HepG2 (cell line): ENCODE results near the gene EMC1. TPM values are rescaled to one million over a fixed set of nuclear protein-coding genes. Genes with fewer than 3 reads are reported as not detected.

Experiments used
- ATF5 ChIP-seq: sonication (generic); formaldehyde crosslinking; IDR thresholded peaks from 2 replicates; pipeline ENCODE4 v1.4.0; 2020; ENCODE audit warnings: mild to moderate bottlenecking, low read depth, missing genetic modification reagents
- DNMT3B ChIP-seq: conservative IDR thresholded peaks from 2 replicates; pipeline ENCODE4 v1.6.1; 2016; ENCODE audit warnings: missing biosample characterization, control low read depth
- GATAD2A ChIP-seq: IDR thresholded peaks from 2 replicates; pipeline ENCODE4 v1.6.1; 2016
- IKZF4 ChIP-seq: sonication (generic); formaldehyde crosslinking; IDR thresholded peaks from 2 replicates; pipeline ENCODE4 v1.5.1; 2020; ENCODE audit warnings: borderline replicate concordance, mild to moderate bottlenecking, low read depth, missing genetic modification reagents; ENCODE audit errors: not compliant biosample characterization
- MXD4 ChIP-seq: IDR thresholded peaks from 2 replicates; pipeline ENCODE4 v1.6.1; 2016; ENCODE audit warnings: mild to moderate bottlenecking, missing biosample characterization, missing genetic modification reagents
- MYNN ChIP-seq: sonication (generic); formaldehyde crosslinking; IDR thresholded peaks from 2 replicates; pipeline ENCODE4 v1.4.0; 2020; ENCODE audit warnings: mild to moderate bottlenecking, low read depth, missing genetic modification reagents
- PHF20 ChIP-seq: sonication (generic); formaldehyde crosslinking; IDR thresholded peaks from 2 replicates; pipeline ENCODE4 v1.5.0; 2020; ENCODE audit warnings: mild to moderate bottlenecking, missing genetic modification reagents
- PPARG ChIP-seq: conservative IDR thresholded peaks from 2 replicates; pipeline ENCODE4 v1.6.1; 2016; ENCODE audit warnings: missing biosample characterization, missing genetic modification reagents
- REPIN1 ChIP-seq: sonication (generic); formaldehyde crosslinking; IDR thresholded peaks from 2 replicates; pipeline ENCODE4 v1.8.0; 2022; ENCODE audit warnings: missing genetic modification reagents, low read depth, mild to moderate bottlenecking, borderline replicate concordance
- RFXANK ChIP-seq: IDR thresholded peaks from 2 replicates; pipeline ENCODE4 v1.6.1; 2016
- SAFB2 ChIP-seq: sonication (generic); formaldehyde crosslinking; IDR thresholded peaks from 2 replicates; pipeline ENCODE4 v1.5.1; 2020; ENCODE audit warnings: missing genetic modification reagents, low read depth, mild to moderate bottlenecking, borderline replicate concordance
- SP4 ChIP-seq: sonication (generic); formaldehyde crosslinking; IDR thresholded peaks from 2 replicates; pipeline ENCODE4 v1.8.1; 2023; ENCODE audit warnings: mild to moderate bottlenecking, missing genetic modification reagents
- SRY ChIP-seq: sonication (generic); formaldehyde crosslinking; IDR thresholded peaks from 2 replicates; pipeline ENCODE4 v1.8.0; 2022; ENCODE audit warnings: mild to moderate bottlenecking, missing genetic modification reagents
- TFDP2 ChIP-seq: sonication (generic); formaldehyde crosslinking; IDR thresholded peaks from 2 replicates; pipeline ENCODE4 v1.4.0; 2020; ENCODE audit warnings: missing genetic modification reagents
- THAP11 ChIP-seq: IDR thresholded peaks from 2 replicates; pipeline ENCODE4 v1.6.1; 2016; ENCODE audit warnings: missing biosample characterization, missing genetic modification reagents
- YEATS2 ChIP-seq: sonication (generic); formaldehyde crosslinking; IDR thresholded peaks from 2 replicates; pipeline ENCODE4 v1.4.0; 2020; ENCODE audit warnings: missing genetic modification reagents, borderline replicate concordance
- ZBTB2 ChIP-seq: sonication (generic); formaldehyde crosslinking; IDR thresholded peaks from 2 replicates; pipeline ENCODE4 v1.8.0; 2022; ENCODE audit warnings: low read depth, missing genetic modification reagents
- ZBTB43 ChIP-seq: sonication (generic); formaldehyde crosslinking; conservative IDR thresholded peaks from 2 replicates; pipeline ENCODE4 v1.4.0; 2020; ENCODE audit warnings: missing genetic modification reagents
- polyA plus RNA-seq, 8 experiments: library from polyadenylated mRNA; depleted of rRNA in 3 of 8; stranded (reverse) in 7 of 8; unstranded in 1 of 8; fragments of >200 nt; fragmentation: Illumina TruSeq in 4 of 8; extraction: Trizol in 4 of 8; gene quantifications; 2 replicates each; pipeline versions ENCODE4 v1.2.1 to v1.2.3, GENCODE V29; 2011 to 2016; ENCODE audit warnings: low read depth in 4 of 8, missing spikeins in 1 of 8, mixed read lengths in 1 of 8; ENCODE audit not compliant: insufficient read depth in 1 of 8
- total RNA-seq, 5 experiments: library from RNA; depleted of rRNA; stranded (reverse); fragments of >200 nt; fragmentation: Illumina TruSeq; extraction: Trizol; gene quantifications; 2 replicates each; pipeline ENCODE4 v1.2.3, GENCODE V29; 2016; ENCODE audit warnings: low read depth in 1 of 5
- TF ChIP-seq, protein P1 (sequence below): sonication (generic); formaldehyde crosslinking; IDR thresholded peaks from 2 replicates; pipeline ENCODE4 v1.4.0; 2020; ENCODE audit warnings: missing genetic modification reagents; ENCODE audit errors: not compliant biosample characterization
- TF ChIP-seq, protein P2 (sequence below): sonication (generic); formaldehyde crosslinking; IDR thresholded peaks from 2 replicates; pipeline ENCODE4 v1.5.0; 2020; ENCODE audit warnings: mild to moderate bottlenecking, missing genetic modification reagents, moderate library complexity
- TF ChIP-seq, protein P3 (sequence below): fragments of 450-650 bp; IDR thresholded peaks from 2 replicates; pipeline ENCODE4 v1.6.1; 2017

Gene EMC1
- total and polyA plus RNA-seq, 2 of the 13 experiments (the other 11 are each of a cell fraction or from before 2014, with no cell fraction given) = 38.0 to 61.3 TPM

GRCh38 chr1:19209990-19210771, 41.1 kb downstream of the EMC1 start, which contains the start of gene UBR4 (continued):
- TF ChIP-seq ATF5 (CRISPR knock-in tag) = no peak
- TF ChIP-seq MYNN (CRISPR knock-in tag) = no peak; the same call in 1 of the 2 replicates
- TF ChIP-seq PPARG = no peak; the same call in none of the 2 replicates
- peak; percentile 97 for TF ChIP-seq YEATS2 (CRISPR knock-in tag)
- TF ChIP-seq REPIN1 (CRISPR knock-in tag) = peak; percentile 71
- peak; percentile 79 for TF ChIP-seq GATAD2A (CRISPR knock-in tag)
- peak; percentile 91 for TF ChIP-seq IKZF4 (CRISPR knock-in tag)
- TF ChIP-seq SRY (CRISPR knock-in tag) = no peak
- TF ChIP-seq RFXANK (CRISPR knock-in tag) = 0 out of 2 replicates have a peak, but pooled peaks have one; percentile 58
- TF ChIP-seq ZBTB43 (CRISPR knock-in tag) = no peak; the same call in 1 of the 2 replicates
- TF ChIP-seq, protein P1, sequence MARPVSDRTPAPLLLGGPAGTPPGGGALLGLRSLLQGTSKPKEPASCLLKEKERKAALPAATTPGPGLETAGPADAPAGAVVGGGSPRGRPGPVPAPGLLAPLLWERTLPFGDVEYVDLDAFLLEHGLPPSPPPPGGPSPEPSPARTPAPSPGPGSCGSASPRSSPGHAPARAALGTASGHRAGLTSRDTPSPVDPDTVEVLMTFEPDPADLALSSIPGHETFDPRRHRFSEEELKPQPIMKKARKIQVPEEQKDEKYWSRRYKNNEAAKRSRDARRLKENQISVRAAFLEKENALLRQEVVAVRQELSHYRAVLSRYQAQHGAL (CRISPR knock-in tag) = peak; percentile 89
- peak; percentile 95 for TF ChIP-seq THAP11
- peak; percentile 84 for TF ChIP-seq SP4
- no peak; the same call in none of the 2 replicates for TF ChIP-seq MXD4 (CRISPR knock-in tag)
- TF ChIP-seq SAFB2 (CRISPR knock-in tag) = no peak; the same call in 1 of the 2 replicates
- peak; percentile 93 for TF ChIP-seq PHF20 (CRISPR knock-in tag)
- TF ChIP-seq TFDP2 (CRISPR knock-in tag) = peak; percentile 98
- TF ChIP-seq, protein P2, sequence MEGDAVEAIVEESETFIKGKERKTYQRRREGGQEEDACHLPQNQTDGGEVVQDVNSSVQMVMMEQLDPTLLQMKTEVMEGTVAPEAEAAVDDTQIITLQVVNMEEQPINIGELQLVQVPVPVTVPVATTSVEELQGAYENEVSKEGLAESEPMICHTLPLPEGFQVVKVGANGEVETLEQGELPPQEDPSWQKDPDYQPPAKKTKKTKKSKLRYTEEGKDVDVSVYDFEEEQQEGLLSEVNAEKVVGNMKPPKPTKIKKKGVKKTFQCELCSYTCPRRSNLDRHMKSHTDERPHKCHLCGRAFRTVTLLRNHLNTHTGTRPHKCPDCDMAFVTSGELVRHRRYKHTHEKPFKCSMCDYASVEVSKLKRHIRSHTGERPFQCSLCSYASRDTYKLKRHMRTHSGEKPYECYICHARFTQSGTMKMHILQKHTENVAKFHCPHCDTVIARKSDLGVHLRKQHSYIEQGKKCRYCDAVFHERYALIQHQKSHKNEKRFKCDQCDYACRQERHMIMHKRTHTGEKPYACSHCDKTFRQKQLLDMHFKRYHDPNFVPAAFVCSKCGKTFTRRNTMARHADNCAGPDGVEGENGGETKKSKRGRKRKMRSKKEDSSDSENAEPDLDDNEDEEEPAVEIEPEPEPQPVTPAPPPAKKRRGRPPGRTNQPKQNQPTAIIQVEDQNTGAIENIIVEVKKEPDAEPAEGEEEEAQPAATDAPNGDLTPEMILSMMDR (CRISPR knock-in tag) = no peak
- no peak for TF ChIP-seq DNMT3B (CRISPR knock-in tag)
- TF ChIP-seq ZBTB2 (CRISPR knock-in tag) = peak; percentile 99
- TF ChIP-seq, protein P3, sequence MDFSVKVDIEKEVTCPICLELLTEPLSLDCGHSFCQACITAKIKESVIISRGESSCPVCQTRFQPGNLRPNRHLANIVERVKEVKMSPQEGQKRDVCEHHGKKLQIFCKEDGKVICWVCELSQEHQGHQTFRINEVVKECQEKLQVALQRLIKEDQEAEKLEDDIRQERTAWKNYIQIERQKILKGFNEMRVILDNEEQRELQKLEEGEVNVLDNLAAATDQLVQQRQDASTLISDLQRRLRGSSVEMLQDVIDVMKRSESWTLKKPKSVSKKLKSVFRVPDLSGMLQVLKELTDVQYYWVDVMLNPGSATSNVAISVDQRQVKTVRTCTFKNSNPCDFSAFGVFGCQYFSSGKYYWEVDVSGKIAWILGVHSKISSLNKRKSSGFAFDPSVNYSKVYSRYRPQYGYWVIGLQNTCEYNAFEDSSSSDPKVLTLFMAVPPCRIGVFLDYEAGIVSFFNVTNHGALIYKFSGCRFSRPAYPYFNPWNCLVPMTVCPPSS = no peak
